ENCODE results near the gene CKB.

GRCh38 chr14:103563226-103563620 is 40.6 kb upstream of the CKB start:
- TF ChIP-seq CTCF (IDR thresholded peaks at IDR 0.05) = no peak
- TF ChIP-seq EP300 (IDR thresholded peaks at IDR 0.05) = no peak
- TF ChIP-seq POLR2A (IDR thresholded peaks at IDR 0.05) = no peak
